ENCODE data around the gene MRPL1.

DNA sequence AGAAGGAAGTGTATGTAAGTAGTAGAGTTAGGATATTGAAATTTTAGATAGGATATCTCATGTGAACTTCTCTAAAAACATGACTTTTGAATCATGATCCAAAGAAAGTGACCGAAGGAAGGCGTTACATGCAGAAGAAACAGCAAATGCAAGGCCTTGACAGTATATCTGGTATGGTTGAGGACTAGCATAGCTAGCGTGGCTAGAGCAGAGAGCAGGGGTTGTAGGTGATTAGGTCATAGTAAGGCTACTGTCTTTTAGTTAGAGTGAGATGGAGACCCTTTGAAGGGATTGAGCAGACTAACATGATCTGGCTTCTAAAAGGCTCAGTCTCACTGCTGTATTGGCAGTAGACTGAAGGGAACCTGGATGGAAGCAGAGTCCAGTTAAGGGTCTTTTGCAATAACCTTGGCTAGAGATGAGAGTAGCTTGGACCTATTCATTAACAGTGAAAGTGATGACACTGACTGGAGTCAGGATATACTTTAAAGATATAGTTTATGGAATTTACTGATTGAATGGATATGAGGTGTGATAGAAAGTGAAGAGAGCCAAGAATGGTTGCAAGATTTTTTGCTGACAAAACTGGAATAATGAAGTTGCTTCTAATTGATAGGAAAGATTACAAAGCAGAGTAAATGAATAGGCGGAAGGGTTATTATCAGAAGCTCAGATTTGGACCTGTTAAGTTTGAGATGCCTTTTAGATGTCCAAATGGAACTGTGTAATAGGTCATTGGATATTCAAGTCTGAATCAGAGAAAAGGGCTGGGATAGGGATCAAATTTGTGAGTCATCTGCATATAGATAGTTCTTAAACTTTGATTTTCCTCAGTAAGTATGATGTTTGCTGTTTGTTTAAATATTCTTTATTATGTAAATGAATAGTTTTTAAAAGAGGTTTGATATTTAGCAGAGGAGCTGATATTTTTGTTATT lies 59.8 kb downstream of the MRPL1 start:
- TF ChIP-seq, protein P1, sequence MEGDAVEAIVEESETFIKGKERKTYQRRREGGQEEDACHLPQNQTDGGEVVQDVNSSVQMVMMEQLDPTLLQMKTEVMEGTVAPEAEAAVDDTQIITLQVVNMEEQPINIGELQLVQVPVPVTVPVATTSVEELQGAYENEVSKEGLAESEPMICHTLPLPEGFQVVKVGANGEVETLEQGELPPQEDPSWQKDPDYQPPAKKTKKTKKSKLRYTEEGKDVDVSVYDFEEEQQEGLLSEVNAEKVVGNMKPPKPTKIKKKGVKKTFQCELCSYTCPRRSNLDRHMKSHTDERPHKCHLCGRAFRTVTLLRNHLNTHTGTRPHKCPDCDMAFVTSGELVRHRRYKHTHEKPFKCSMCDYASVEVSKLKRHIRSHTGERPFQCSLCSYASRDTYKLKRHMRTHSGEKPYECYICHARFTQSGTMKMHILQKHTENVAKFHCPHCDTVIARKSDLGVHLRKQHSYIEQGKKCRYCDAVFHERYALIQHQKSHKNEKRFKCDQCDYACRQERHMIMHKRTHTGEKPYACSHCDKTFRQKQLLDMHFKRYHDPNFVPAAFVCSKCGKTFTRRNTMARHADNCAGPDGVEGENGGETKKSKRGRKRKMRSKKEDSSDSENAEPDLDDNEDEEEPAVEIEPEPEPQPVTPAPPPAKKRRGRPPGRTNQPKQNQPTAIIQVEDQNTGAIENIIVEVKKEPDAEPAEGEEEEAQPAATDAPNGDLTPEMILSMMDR (IDR thresholded peaks at IDR 0.05 in 4 of 5, conservative IDR thresholded peaks at IDR 0.05 in 1 of 5): no peak
- no peak for TF ChIP-seq POLR2A (IDR thresholded peaks at IDR 0.05)
